HG03103 (cell line): ENCODE data around the gene PTK7.
A peak's percentile ranks its signal among the peaks of the same experiment; 100 is the strongest.

Experiments used
- ATAC-seq: cut with Tn5 transposase; IDR thresholded peaks from one replicate; pipeline ENCODE4 v1.9.1; 2021; ENCODE audit warnings: low read depth; ENCODE audit not compliant: unreplicated experiment

The PTK7 gene

GRCh38 chr6:43174263-43175112 lies 98.4 kb downstream of the PTK7 start:
- ATAC-seq: peak; percentile 60

- ATAC-seq: no peak
Observed at GRCh38 chr6:43175676-43176422, 99.7 kb downstream of the PTK7 start.

GRCh38 chr6:43176423-43176786 lies 100.3 kb downstream of the PTK7 start:
- no peak for ATAC-seq

- ATAC-seq: no peak
Observed at GRCh38 chr6:43178150-43178549, 102.0 kb downstream of the PTK7 start.

GRCh38 chr6:43178951-43179830 lies 103.1 kb downstream of the PTK7 start:
- no peak for ATAC-seq

GRCh38 chr6:43180058-43180457 lies 103.9 kb downstream of the PTK7 start:
- no peak for ATAC-seq

- ATAC-seq: no peak
Observed at GRCh38 chr6:43180985-43181384, 104.9 kb downstream of the PTK7 start.

- no peak for ATAC-seq
Observed at GRCh38 chr6:43181621-43181941, 105.5 kb downstream of the PTK7 start.

- peak; percentile 77 for ATAC-seq
Observed at GRCh38 chr6:43181942-43182860, 106.1 kb downstream of the PTK7 start, which contains the start of gene CUL9. CUL9 (plus strand) TSS chr6:43182196; CDS start chr6:43184311, 2,115 bp downstream.

- ATAC-seq: no peak
Observed at GRCh38 chr6:43183441-43183840, 107.3 kb downstream of the PTK7 start.

- no peak for ATAC-seq
Observed at GRCh38 chr6:43184268-43184985, 108.3 kb downstream of the PTK7 start.

- no peak for ATAC-seq
Observed at GRCh38 chr6:43185391-43185985, 109.4 kb downstream of the PTK7 start.

GRCh38 chr6:43186019-43186418 lies 109.9 kb downstream of the PTK7 start:
- no peak for ATAC-seq

GRCh38 chr6:43186706-43187105 lies 110.6 kb downstream of the PTK7 start:
- no peak for ATAC-seq

GRCh38 chr6:43187821-43188220 lies 111.7 kb downstream of the PTK7 start:
- ATAC-seq: no peak

GRCh38 chr6:43188426-43188825 lies 112.3 kb downstream of the PTK7 start:
- ATAC-seq: no peak

- ATAC-seq: no peak
Observed at GRCh38 chr6:43189776-43190304, 113.7 kb downstream of the PTK7 start.

GRCh38 chr6:43192911-43193310 lies 116.8 kb downstream of the PTK7 start:
- ATAC-seq: no peak

GRCh38 chr6:43193929-43194328 lies 117.8 kb downstream of the PTK7 start:
- no peak for ATAC-seq
